GM12878 (cell line): Measurements from ENCODE around the gene ZNF79. TPM values are rescaled to one million over a fixed set of nuclear protein-coding genes. Genes with fewer than 3 reads are reported as not detected.

Source experiments
- ATAC-seq: fragments of 200-7000 bp; cut with Tn5 transposase; 3 replicates; pipeline ENCODE4 v1.9.1; 2020; ENCODE audit warnings: mild to moderate bottlenecking, moderate library complexity
- BruUV-seq: library from RNA; stranded (reverse); fragments of 400-500 nt; replicated peaks from 2 replicates; lab custom pipeline; 2021; lab: Mats Ljungman, UMichigan
- CTCF ChIA-PET: fragments of 300-600 bp; sonication (Branson Sonifier 250); formaldehyde crosslinking; extraction: SDS; loops from one replicate; lab custom pipeline; 2021; ENCODE audit warnings: inconsistent platforms; lab: Yijun Ruan, JAX
- POLR2A ChIA-PET: fragments of 350-600 bp; formaldehyde crosslinking; extraction: SDS; loops from one replicate; lab custom pipeline; 2021; ENCODE audit warnings: inconsistent platforms; lab: Charles Lee
- RAD21 ChIA-PET: fragments of 300-600 bp; sonication (Branson Sonifier 250); formaldehyde crosslinking; loops from one replicate; lab custom pipeline; 2023; ENCODE audit warnings: antibody characterized with exemption; ENCODE audit not compliant: unreplicated experiment; lab: Charles Lee
- SMC1A ChIA-PET: fragments of 300-600 bp; sonication (Branson Sonifier 250); formaldehyde crosslinking; loops from one replicate; lab custom pipeline; 2023; ENCODE audit not compliant: unreplicated experiment, uncharacterized antibody; lab: Charles Lee
- DNase-seq: peaks from one replicate; pipeline ENCODE4 v3.0.0-alpha.2; 2011; ENCODE audit warnings: low read depth, low spot score
- FAIRE-seq: peaks from 3 replicates; lab custom pipeline; 2011; peaks lifted over from hg19 to GRCh38; lab: Jason Lieb, UNC
- H2AFZ ChIP-seq: 2 replicates; pipeline ENCODE4 v1.6.0; 2011; ENCODE audit warnings: low read depth, low read length, control low read depth; ENCODE audit not compliant: control insufficient read depth
- H3K27ac ChIP-seq: 2 replicates; pipeline ENCODE4 v1.5.1; 2011; ENCODE audit warnings: control low read depth; ENCODE audit not compliant: control insufficient read depth, insufficient read depth
- H3K27me3 ChIP-seq, 2 experiments: replicated peaks in 1 of 2; 2 replicates each; pipeline versions ENCODE4 v1.6.0 to v1.6.1; 2011; ENCODE audit warnings: low read length in 1 of 2; ENCODE audit not compliant: control insufficient read depth in 2 of 2, insufficient read depth in 2 of 2
- H3K36me3 ChIP-seq, 2 experiments: 2 replicates each; pipeline ENCODE4 v1.5.1; 2011; ENCODE audit warnings: low read length in 1 of 2; ENCODE audit not compliant: control insufficient read depth in 2 of 2, insufficient read depth in 2 of 2
- H3K4me1 ChIP-seq: 2 replicates; pipeline ENCODE4 v1.6.1; 2011; ENCODE audit warnings: mild to moderate bottlenecking, low read length, moderate library complexity, mixed read lengths; ENCODE audit not compliant: control insufficient read depth, insufficient read depth
- H3K4me2 ChIP-seq: 2 replicates; pipeline ENCODE4 v1.6.0; 2011; ENCODE audit warnings: control low read depth; ENCODE audit not compliant: control insufficient read depth, insufficient read depth
- H3K4me3 ChIP-seq: fragments of 200-600 bp; sonication (generic); 2 replicates; pipeline ENCODE4 v1.5.1; 2016
- H3K79me2 ChIP-seq: 2 replicates; pipeline ENCODE4 v1.6.0; 2011; ENCODE audit warnings: low read length; ENCODE audit not compliant: control insufficient read depth, insufficient read depth
- H3K9ac ChIP-seq: 2 replicates; pipeline ENCODE4 v1.8.0; 2011; ENCODE audit warnings: low read length, control low read depth, mixed read lengths; ENCODE audit not compliant: control insufficient read depth, insufficient read depth
- H3K9me3 ChIP-seq: replicated peaks from 3 replicates; pipeline ENCODE4 v1.5.1; 2011; ENCODE audit warnings: mild to moderate bottlenecking, low read length; ENCODE audit not compliant: control insufficient read depth, insufficient read depth
- H4K20me1 ChIP-seq: 2 replicates; pipeline ENCODE4 v1.6.0; 2011; ENCODE audit not compliant: control insufficient read depth, insufficient read depth
- ATF7 ChIP-seq: fragments of 450-650 bp; IDR thresholded peaks from 2 replicates; pipeline ENCODE4 v1.6.1; 2016; ENCODE audit warnings: low read depth, mild to moderate bottlenecking
- BCLAF1 ChIP-seq: fragments of 450-650 bp; IDR thresholded peaks from 2 replicates; pipeline ENCODE4 v1.6.1; 2017; ENCODE audit warnings: antibody characterized with exemption, mild to moderate bottlenecking, moderate library complexity
- CHD4 ChIP-seq: fragments of 200-600 bp; sonication (generic); IDR thresholded peaks from 2 replicates; pipeline ENCODE4 v1.6.1; 2016; ENCODE audit warnings: mild to moderate bottlenecking
- CREM ChIP-seq: IDR thresholded peaks from 2 replicates; pipeline ENCODE4 v1.6.1; 2014; ENCODE audit warnings: antibody characterized with exemption, low read depth
- FOXK2 ChIP-seq: fragments of 450-650 bp; IDR thresholded peaks from 2 replicates; pipeline ENCODE4 v1.6.1; 2017; ENCODE audit warnings: mild to moderate bottlenecking, moderate library complexity
- GABPA ChIP-seq: IDR thresholded peaks from 2 replicates; pipeline ENCODE4 v1.6.1; 2014; ENCODE audit warnings: antibody characterized with exemption, low read depth, mild to moderate bottlenecking, inconsistent platforms
- IKZF1 ChIP-seq: fragments of 450-650 bp; conservative IDR thresholded peaks from 2 replicates; pipeline ENCODE4 v1.6.1; 2017; ENCODE audit warnings: antibody characterized with exemption, mild to moderate bottlenecking
- MTA3 ChIP-seq: IDR thresholded peaks from 2 replicates; pipeline ENCODE4 v1.6.1; 2012; ENCODE audit warnings: low read length, inconsistent platforms, borderline replicate concordance
- NFIC ChIP-seq: IDR thresholded peaks from 2 replicates; pipeline ENCODE4 v1.6.1; 2012; ENCODE audit warnings: low read depth, mild to moderate bottlenecking, inconsistent platforms, low read length, moderate library complexity
- NFXL1 ChIP-seq: fragments of 450-650 bp; IDR thresholded peaks from 2 replicates; pipeline ENCODE4 v1.6.1; 2017; ENCODE audit warnings: antibody characterized with exemption, mild to moderate bottlenecking, borderline replicate concordance
- POLR2A ChIP-seq: IDR thresholded peaks from 2 replicates; pipeline ENCODE4 v1.6.1; 2011; ENCODE audit warnings: low read depth, mild to moderate bottlenecking, low read length
- RAD21 ChIP-seq: IDR thresholded peaks from 2 replicates; pipeline ENCODE4 v1.6.1; 2011; ENCODE audit warnings: mild to moderate bottlenecking, low read depth, low read length, moderate library complexity; ENCODE audit not compliant: insufficient read depth
- RBBP5 ChIP-seq: fragments of 200-600 bp; sonication (generic); conservative IDR thresholded peaks from 2 replicates; pipeline ENCODE4 v1.6.1; 2016
- RFX5 ChIP-seq: IDR thresholded peaks from 2 replicates; pipeline ENCODE4 v1.6.1; 2011; ENCODE audit warnings: low read depth, low read length, improper control_type of control experiment
- SIN3A ChIP-seq: IDR thresholded peaks from 2 replicates; pipeline ENCODE4 v1.6.1; 2012; ENCODE audit warnings: low read depth, low read length, improper control_type of control experiment
- SMC3 ChIP-seq: IDR thresholded peaks from 2 replicates; pipeline ENCODE4 v1.6.1; 2011; ENCODE audit warnings: low read length, improper control_type of control experiment, borderline replicate concordance
- STAT1 ChIP-seq: fragments of 450-650 bp; conservative IDR thresholded peaks from 2 replicates; pipeline ENCODE4 v1.6.1; 2014; ENCODE audit warnings: antibody characterized with exemption, mild to moderate bottlenecking
- YY1 ChIP-seq: IDR thresholded peaks from 2 replicates; pipeline ENCODE4 v1.6.1; 2011; ENCODE audit warnings: low read depth, mild to moderate bottlenecking, low read length
- ZBED1 ChIP-seq: IDR thresholded peaks from 2 replicates; pipeline ENCODE4 v1.6.1; 2016; ENCODE audit warnings: borderline replicate concordance
- WGBS: methylation state at CpG from one replicate; pipeline ENCODE4 v1.1.6; 2016; ENCODE audit warnings: low lambda C conversion rate; ENCODE audit not compliant: insufficient replicate concordance, insufficient coverage; ENCODE audit errors: missing lambda C conversion rate; 5-methylcytosine and 5-hydroxymethylcytosine counted together
- in situ Hi-C: fragments of 300-500 bp; cut with MboI; formaldehyde crosslinking; loops from 9 replicates; pipeline ENCODE4 v1.14.3; 2018; ENCODE audit warnings: mixed read lengths
- intact Hi-C: fragments of 100-400 bp; cut with micrococcal nuclease; formaldehyde crosslinking; loops from one replicate; pipeline ENCODE4 v1.14.2; 2022; ENCODE audit not compliant: unreplicated experiment
- polyA plus RNA-seq, 11 experiments: library from polyadenylated mRNA; depleted of rRNA in 4 of 11; unstranded in 6 of 11; stranded (reverse) in 5 of 11; fragments of >200 nt; fragmentation: Nextera tagmentation in 4 of 11; fragmentation: Illumina TruSeq in 1 of 11; extraction: Ambion mirVana in 4 of 11; extraction: Trizol in 1 of 11; gene quantifications; 1 replicate in 1 of 11; 2 replicates in 10 of 11; pipeline versions ENCODE4 v1.2.1 to v1.2.3, GENCODE V29; 2011 to 2016; ENCODE audit warnings: inconsistent platforms in 2 of 11, missing spikeins in 2 of 11, low read depth in 1 of 11
- total RNA-seq, 4 experiments: library from RNA; depleted of rRNA in 3 of 4; stranded (reverse); fragments of >200 nt in 3 of 4; fragmentation: Illumina TruSeq in 1 of 4; extraction: Trizol in 1 of 4; gene quantifications; 2 replicates each; pipeline versions ENCODE4 v1.2.1 to v1.2.3, GENCODE V29; 2013 to 2021
- TF ChIP-seq, protein P1 (sequence below): IDR thresholded peaks from 2 replicates; pipeline ENCODE4 v1.6.1; 2011; ENCODE audit warnings: borderline replicate concordance, low read depth, mild to moderate bottlenecking, moderate library complexity, low read length; ENCODE audit not compliant: insufficient read depth, poor library complexity, severe bottlenecking

Gene ZNF79
- total and polyA plus RNA-seq, 10 of the 15 experiments (the other 5 are each of a cell fraction or from before 2014, with no cell fraction given), result 1.8 to 14.1 (median 11.7) TPM

GRCh38 chr9:127406799-127407491 is 17.2 kb upstream of the ZNF79 start:
- ATAC-seq, result no peak

More at GRCh38 chr9:127406799-127407491, 17.2 kb upstream of the ZNF79 start:
- FAIRE-seq (no peak), DNase-seq (no peak)
- RAD21 ChIA-PET, result interaction anchor here (0.9 kb wide), 1 partner anchor 10 kb away, joined by 3 read pairs; the partner anchor contains the start of gene SLC2A8
- no peak overlapping the region for H3K27ac ChIP-seq
- TF ChIP-seq IKZF1, result no peak
- TF ChIP-seq SMC3, result no peak
- no peak for TF ChIP-seq NFXL1
- no peak for TF ChIP-seq YY1
- no peak for TF ChIP-seq NFIC
- TF ChIP-seq SIN3A, result no peak
- TF ChIP-seq ZBED1, result no peak
- TF ChIP-seq RFX5, result no peak
- TF ChIP-seq MTA3, result no peak
- no peak for TF ChIP-seq ATF7
- no peak for TF ChIP-seq CREM
- TF ChIP-seq, protein P1, sequence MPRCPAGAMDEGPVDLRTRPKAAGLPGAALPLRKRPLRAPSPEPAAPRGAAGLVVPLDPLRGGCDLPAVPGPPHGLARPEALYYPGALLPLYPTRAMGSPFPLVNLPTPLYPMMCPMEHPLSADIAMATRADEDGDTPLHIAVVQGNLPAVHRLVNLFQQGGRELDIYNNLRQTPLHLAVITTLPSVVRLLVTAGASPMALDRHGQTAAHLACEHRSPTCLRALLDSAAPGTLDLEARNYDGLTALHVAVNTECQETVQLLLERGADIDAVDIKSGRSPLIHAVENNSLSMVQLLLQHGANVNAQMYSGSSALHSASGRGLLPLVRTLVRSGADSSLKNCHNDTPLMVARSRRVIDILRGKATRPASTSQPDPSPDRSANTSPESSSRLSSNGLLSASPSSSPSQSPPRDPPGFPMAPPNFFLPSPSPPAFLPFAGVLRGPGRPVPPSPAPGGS, result no peak
- TF ChIP-seq FOXK2, result no peak
- no peak for TF ChIP-seq RBBP5
- no peak for TF ChIP-seq GABPA
- no peak for TF ChIP-seq CHD4
- TF ChIP-seq STAT1, result no peak
- no peak for TF ChIP-seq BCLAF1
- no peak; the same call in 1 of the 2 replicates for TF ChIP-seq POLR2A
- no peak for TF ChIP-seq RAD21
- TF ChIP-seq, all 136 proteins: peak for 0
- intact Hi-C loops (no loop called here), in situ Hi-C loops (no loop called here)
- no peaks in the 10 kb centered on the region for H3K4me1 ChIP-seq
- no peak overlapping the region for H3K4me2 ChIP-seq
- CTCF ChIA-PET, result interaction anchor here (1.0 kb wide), 1 partner anchor 95 kb away, joined by 3 read pairs; no protein-coding TSS in a partner anchor
- no peak overlapping the region for H3K9ac ChIP-seq
- SMC1A ChIA-PET, result interaction anchor here (1.3 kb wide), 1 partner anchor 48 kb away, joined by 4 read pairs; no protein-coding TSS in a partner anchor
- H3K79me2 ChIP-seq, result no peaks in the 10 kb centered on the region
- H2AFZ ChIP-seq, result no peak overlapping the region
- no peaks in the 10 kb centered on the region for H3K27me3 ChIP-seq
- peaks cover 0 to 3% of the 10 kb centered on the region in 2 experiments; a peak in 2 of 4 replicates for H3K36me3 ChIP-seq
- POLR2A ChIA-PET, result no interaction called here
- H4K20me1 ChIP-seq, result no peaks in the 10 kb centered on the region
- 93% methylated on average over 13 of the region's 13 CpGs for WGBS
- H3K9me3 ChIP-seq, result no peaks in the 10 kb centered on the region
- H3K4me3 ChIP-seq, result no peak overlapping the region
- BruUV-seq, result no TSS peak
